Measurements from ENCODE around the gene JAML. TPM values are rescaled to one million over a fixed set of nuclear protein-coding genes. Genes with fewer than 3 reads are reported as not detected.

JAML gene
- polyA plus RNA-seq, 6 donors from 2014 or later = 0.64 to 8.1 (median 3.3) TPM

GRCh38 chr11:118157186-118157895 is 67.5 kb downstream of the JAML start:
- ATAC-seq (ENCODE audit: low read depth in 2 of 2) = no peak
- no peak for DNase-seq
- H3K4me3 Mint-ChIP-seq = no peak overlapping the region
- peaks cover 69 to 92% (median 80%) of the 10 kb centered on the region in 3 donors for H3K27me3 Mint-ChIP-seq
- H3K27ac Mint-ChIP-seq = no peak overlapping the region
- H3K4me1 Mint-ChIP-seq = peaks cover 7 to 17% (median 10%) of the 10 kb centered on the region in 3 donors
- no peaks in the 10 kb centered on the region for H3K9me3 Mint-ChIP-seq
- H3K36me3 Mint-ChIP-seq = no peaks in the 10 kb centered on the region

- peaks cover 7 to 17% (median 10%) of the 10 kb centered on the region in 3 donors for H3K4me1 Mint-ChIP-seq
- H3K9me3 Mint-ChIP-seq = no peaks in the 10 kb centered on the region
- H3K27ac Mint-ChIP-seq = no peak overlapping the region
- peak overlapping the region in 1 of 8 donors; percentile 42 for H3K4me3 Mint-ChIP-seq
- DNase-seq (no peak), ATAC-seq (ENCODE audit: low read depth in 2 of 2) (peak in 1 of 2 donors; percentile 32)
- peaks cover 67 to 86% (median 80%) of the 10 kb centered on the region in 3 donors for H3K27me3 Mint-ChIP-seq
- no peaks in the 10 kb centered on the region for H3K36me3 Mint-ChIP-seq
These were observed 68.2 kb downstream of the JAML start for GRCh38 chr11:118156531-118157185.

GRCh38 chr11:118155776-118156530 is 68.9 kb downstream of the JAML start:
- Mint-ChIP-seq H3K27me3 (peaks cover 73 to 85% (median 83%) of the 10 kb centered on the region in 3 donors), H3K4me1 (peaks cover 7 to 17% (median 10%) of the 10 kb centered on the region in 3 donors), H3K9me3 (no peaks in the 10 kb centered on the region), H3K4me3 (no peak overlapping the region), H3K27ac (peak overlapping the region in 1 of 6 donors; percentile 61), H3K36me3 (no peaks in the 10 kb centered on the region)
- no peak for ATAC-seq (ENCODE audit: low read depth in 2 of 2)
- no peak for DNase-seq

- ATAC-seq (ENCODE audit: low read depth in 2 of 2) (no peak), DNase-seq (no peak)
- peaks cover 7 to 17% (median 10%) of the 10 kb centered on the region in 3 donors for H3K4me1 Mint-ChIP-seq
- H3K27me3 Mint-ChIP-seq = peaks cover 78 to 90% (median 85%) of the 10 kb centered on the region in 3 donors
- no peak overlapping the region for H3K4me3 Mint-ChIP-seq
- no peaks in the 10 kb centered on the region for H3K36me3 Mint-ChIP-seq
- no peak overlapping the region for H3K27ac Mint-ChIP-seq
- H3K9me3 Mint-ChIP-seq = no peaks in the 10 kb centered on the region
These were observed 70.2 kb downstream of the JAML start for GRCh38 chr11:118154641-118155040.

GRCh38 chr11:118153976-118154375 is 70.8 kb downstream of the JAML start:
- Mint-ChIP-seq H3K36me3 (no peaks in the 10 kb centered on the region), H3K4me3 (peak overlapping the region in 6 of 8 donors; percentile 22 to 71 (median 57)), H3K27ac (no peak overlapping the region), H3K27me3 (peaks cover 72 to 87% (median 85%) of the 10 kb centered on the region in 3 donors), H3K9me3 (no peaks in the 10 kb centered on the region), H3K4me1 (peaks cover 7 to 17% (median 10%) of the 10 kb centered on the region in 3 donors)
- no peak for ATAC-seq (ENCODE audit: low read depth in 2 of 2)
- DNase-seq = no peak

- H3K27me3 Mint-ChIP-seq = peaks cover 71 to 87% (median 85%) of the 10 kb centered on the region in 3 donors
- ATAC-seq (ENCODE audit: low read depth in 2 of 2) = no peak
These were observed 71.3 kb downstream of the JAML start for GRCh38 chr11:118153516-118153915.

GRCh38 chr11:118152552-118153471 is 72.0 kb downstream of the JAML start, which contains the start of gene SCN4B:
Gene SCN4B (minus strand): TSS chr11:118152823. CDS start chr11:118152673, 150 bp downstream.
- H3K4me3 Mint-ChIP-seq = peak within 1 kb of the TSS in 7 of 8 donors; percentile 39 to 77 (median 63)
- no peak for ATAC-seq (ENCODE audit: low read depth in 2 of 2)
- H3K36me3 Mint-ChIP-seq = no peaks in the 10 kb centered on the region
- H3K27ac Mint-ChIP-seq = no peak within 1 kb of the TSS
- peaks cover 66 to 87% (median 81%) of the 10 kb centered on the region in 3 donors for H3K27me3 Mint-ChIP-seq
- H3K9me3 Mint-ChIP-seq = no peaks in the 10 kb centered on the region
- H3K4me1 Mint-ChIP-seq = peaks cover 7 to 17% (median 10%) of the 10 kb centered on the region in 3 donors
- DNase-seq = no peak

More at GRCh38 chr11:118153516-118153915, 71.3 kb downstream of the JAML start:
- Mint-ChIP-seq H3K4me1 (peaks cover 7 to 17% (median 10%) of the 10 kb centered on the region in 3 donors), H3K27ac (no peak overlapping the region), H3K4me3 (peak overlapping the region in 5 of 8 donors; percentile 8 to 77 (median 53)), H3K36me3 (no peaks in the 10 kb centered on the region), H3K9me3 (no peaks in the 10 kb centered on the region)
- no peak for DNase-seq

GRCh38 chr11:118152020-118152551 is 72.7 kb downstream of the JAML start:
- ATAC-seq (ENCODE audit: low read depth in 2 of 2) = no peak
- Mint-ChIP-seq H3K36me3 (no peaks in the 10 kb centered on the region), H3K4me3 (peak overlapping the region in 1 of 8 donors; percentile 7), H3K4me1 (peaks cover 7 to 17% (median 10%) of the 10 kb centered on the region in 3 donors), H3K27me3 (peaks cover 66 to 87% (median 81%) of the 10 kb centered on the region in 3 donors), H3K27ac (no peak overlapping the region), H3K9me3 (no peaks in the 10 kb centered on the region)
- DNase-seq = no peak

GRCh38 chr11:118151431-118151830 is 73.4 kb downstream of the JAML start:
- H3K36me3 Mint-ChIP-seq = no peaks in the 10 kb centered on the region
- H3K27me3 Mint-ChIP-seq = peaks cover 63 to 84% (median 79%) of the 10 kb centered on the region in 3 donors
- peaks cover 8 to 12% (median 9%) of the 10 kb centered on the region in 3 donors for H3K4me1 Mint-ChIP-seq
- DNase-seq (no peak), ATAC-seq (ENCODE audit: low read depth in 2 of 2) (no peak)
- H3K4me3 Mint-ChIP-seq = no peak overlapping the region
- no peaks in the 10 kb centered on the region for H3K9me3 Mint-ChIP-seq
- no peak overlapping the region for H3K27ac Mint-ChIP-seq

GRCh38 chr11:118149493-118149892 is 75.3 kb downstream of the JAML start:
- Mint-ChIP-seq H3K36me3 (no peaks in the 10 kb centered on the region), H3K4me1 (peaks cover 12 to 16% (median 12%) of the 10 kb centered on the region in 3 donors), H3K9me3 (no peaks in the 10 kb centered on the region), H3K4me3 (no peak overlapping the region), H3K27ac (no peak overlapping the region), H3K27me3 (peaks cover 59 to 79% (median 74%) of the 10 kb centered on the region in 3 donors)
- ATAC-seq (ENCODE audit: low read depth in 2 of 2) (no peak), DNase-seq (no peak)

GRCh38 chr11:118148856-118149255 is 76.0 kb downstream of the JAML start:
- peak overlapping the region in 1 of 6 donors; percentile 12 for H3K27ac Mint-ChIP-seq
- H3K9me3 Mint-ChIP-seq = no peaks in the 10 kb centered on the region
- peaks cover 9 to 14% (median 9%) of the 10 kb centered on the region in 3 donors for H3K4me1 Mint-ChIP-seq
- no peak for DNase-seq
- H3K36me3 Mint-ChIP-seq = no peaks in the 10 kb centered on the region
- ATAC-seq (ENCODE audit: low read depth in 2 of 2) = no peak
- peaks cover 59 to 79% (median 74%) of the 10 kb centered on the region in 3 donors for H3K27me3 Mint-ChIP-seq
- H3K4me3 Mint-ChIP-seq = no peak overlapping the region

GRCh38 chr11:118148240-118148639 is 76.6 kb downstream of the JAML start:
- Mint-ChIP-seq H3K27ac (peak overlapping the region in 1 of 6 donors; percentile 40), H3K4me3 (no peak overlapping the region), H3K9me3 (no peaks in the 10 kb centered on the region), H3K27me3 (peaks cover 61 to 80% (median 74%) of the 10 kb centered on the region in 3 donors), H3K36me3 (no peaks in the 10 kb centered on the region), H3K4me1 (peaks cover 3 to 9% (median 5%) of the 10 kb centered on the region in 3 donors)
- DNase-seq = no peak
- ATAC-seq (ENCODE audit: low read depth in 2 of 2) = no peak
